SK-N-MC (cell line): Measurements from ENCODE around the gene TNFSF8.
A peak's percentile ranks its signal among the peaks of the same experiment; 100 is the strongest.

Source experiments
- DNase-seq: peaks from one replicate; pipeline ENCODE4 v3.0.0-alpha.2; 2011; ENCODE audit warnings: low read depth, low spot score
- H3K27ac ChIP-seq: fragments of 200-600 bp; sonication (generic); 2 replicates; pipeline ENCODE4 v1.5.1; 2016; ENCODE audit warnings: mixed run types
- H3K36me3 ChIP-seq: fragments of 200-600 bp; sonication (generic); 2 replicates; pipeline ENCODE4 v1.6.1; 2017; ENCODE audit warnings: antibody characterized with exemption, low read length, mixed read lengths; ENCODE audit not compliant: insufficient read depth
- H3K4me3 ChIP-seq: fragments of 200-600 bp; sonication (generic); 2 replicates; pipeline ENCODE4 v1.5.1; 2016
- H3K9ac ChIP-seq: fragments of 200-600 bp; sonication (generic); 2 replicates; pipeline ENCODE4 v1.8.0; 2017; ENCODE audit warnings: mixed run types, mixed read lengths; ENCODE audit not compliant: insufficient read length
- H3K9me3 ChIP-seq: fragments of 200-600 bp; sonication (generic); 2 replicates; pipeline ENCODE4 v1.6.1; 2017; ENCODE audit warnings: low read depth, mild to moderate bottlenecking, antibody characterized with exemption, low read length, moderate library complexity, mixed read lengths
- EZH2 ChIP-seq: fragments of 200-600 bp; sonication (generic); IDR thresholded peaks from one replicate; pipeline ENCODE4 v1.6.1; 2017; ENCODE audit warnings: antibody characterized with exemption
- FOXP2 ChIP-seq: optimal IDR thresholded peaks from 2 replicates; pipeline ENCODE3; 2011; ENCODE audit warnings: mild to moderate bottlenecking, moderate library complexity; ENCODE audit not compliant: insufficient read depth; ENCODE audit errors: extremely low read length, control extremely low read depth
- POLR2AphosphoS5 ChIP-seq: IDR thresholded peaks from 2 replicates; pipeline ENCODE4 v1.6.1; 2012; ENCODE audit warnings: mild to moderate bottlenecking, low read depth, low read length, borderline replicate concordance

Gene TNFSF8, protein sequence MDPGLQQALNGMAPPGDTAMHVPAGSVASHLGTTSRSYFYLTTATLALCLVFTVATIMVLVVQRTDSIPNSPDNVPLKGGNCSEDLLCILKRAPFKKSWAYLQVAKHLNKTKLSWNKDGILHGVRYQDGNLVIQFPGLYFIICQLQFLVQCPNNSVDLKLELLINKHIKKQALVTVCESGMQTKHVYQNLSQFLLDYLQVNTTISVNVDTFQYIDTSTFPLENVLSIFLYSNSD

DNA sequence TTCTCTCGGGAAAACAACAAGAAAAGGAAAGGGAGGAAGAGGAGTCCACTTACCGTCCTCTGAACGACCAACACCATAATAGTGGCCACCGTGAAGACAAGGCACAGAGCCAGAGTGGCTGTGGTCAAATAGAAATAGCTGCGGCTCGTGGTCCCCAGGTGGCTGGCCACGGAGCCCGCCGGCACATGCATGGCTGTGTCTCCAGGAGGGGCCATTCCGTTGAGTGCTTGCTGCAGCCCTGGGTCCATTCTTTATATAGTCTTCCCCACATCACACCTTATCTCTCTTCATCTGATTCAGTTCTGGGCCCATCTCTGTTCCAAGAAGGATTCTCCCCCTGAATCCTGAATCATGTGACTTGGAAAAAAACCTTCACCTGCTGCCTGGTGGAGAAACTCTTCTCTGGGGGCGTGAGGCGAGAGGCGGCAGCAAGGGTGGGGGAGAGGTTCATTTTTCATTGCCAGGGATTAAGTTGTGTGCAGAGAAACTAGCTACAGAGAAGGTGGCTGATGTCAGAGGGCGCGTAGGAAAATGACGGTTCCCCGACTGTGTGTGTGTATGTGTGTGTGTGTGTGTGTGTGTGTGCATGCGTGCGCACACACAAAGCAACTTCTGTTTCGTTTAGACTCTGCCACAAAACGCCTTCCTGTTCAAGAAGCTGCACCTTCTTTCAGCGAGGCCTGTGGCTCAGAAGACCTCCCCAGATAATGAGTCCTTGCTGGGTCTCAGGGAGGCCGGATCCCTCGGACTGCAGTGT is at the start of gene TNFSF8:
Gene TNFSF8, minus strand, starts transcription at position 536 of the 757 bp plus-strand sequence. Its CDS starts 288 bp downstream, at position 248.
- Histone ChIP-seq H3K9me3 (no peaks in the 10 kb centered on the region), H3K36me3 (no peaks in the 10 kb centered on the region), H3K27ac (no peak within 1 kb of the TSS), H3K9ac (no peak within 1 kb of the TSS), H3K4me3 (no peak within 1 kb of the TSS)
- TF ChIP-seq FOXP2 (no peak), EZH2 (no peak), POLR2AphosphoS5 (no peak)
- DNase-seq, result no peak

DNA sequence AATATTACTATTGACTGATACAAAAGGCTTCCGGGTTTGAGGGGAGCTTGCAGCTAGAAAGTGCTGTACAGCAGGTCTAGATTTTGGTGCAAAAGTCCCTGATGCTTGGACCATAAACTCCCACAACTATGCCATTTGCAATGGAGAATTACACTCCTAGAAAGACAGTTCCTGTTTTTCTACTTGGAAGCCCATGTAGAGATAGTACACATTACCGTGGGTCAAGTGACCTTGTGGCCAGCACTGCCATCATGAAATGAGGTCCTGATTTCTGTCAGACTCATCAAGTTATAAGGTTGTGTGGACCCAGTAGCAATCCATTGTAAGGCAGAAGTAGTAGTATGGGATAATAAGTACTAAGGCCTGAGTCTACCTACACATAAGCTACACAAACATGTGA is 42.8 kb upstream of the TNFSF8 start:
- Histone ChIP-seq H3K27ac (no peak overlapping the region), H3K9me3 (no peaks in the 10 kb centered on the region), H3K9ac (no peak overlapping the region), H3K4me3 (no peak overlapping the region), H3K36me3 (no peaks in the 10 kb centered on the region)
- TF ChIP-seq FOXP2, result no peak
- no peak for TF ChIP-seq EZH2
- no peak for TF ChIP-seq POLR2AphosphoS5
- DNase-seq, result no peak

DNA sequence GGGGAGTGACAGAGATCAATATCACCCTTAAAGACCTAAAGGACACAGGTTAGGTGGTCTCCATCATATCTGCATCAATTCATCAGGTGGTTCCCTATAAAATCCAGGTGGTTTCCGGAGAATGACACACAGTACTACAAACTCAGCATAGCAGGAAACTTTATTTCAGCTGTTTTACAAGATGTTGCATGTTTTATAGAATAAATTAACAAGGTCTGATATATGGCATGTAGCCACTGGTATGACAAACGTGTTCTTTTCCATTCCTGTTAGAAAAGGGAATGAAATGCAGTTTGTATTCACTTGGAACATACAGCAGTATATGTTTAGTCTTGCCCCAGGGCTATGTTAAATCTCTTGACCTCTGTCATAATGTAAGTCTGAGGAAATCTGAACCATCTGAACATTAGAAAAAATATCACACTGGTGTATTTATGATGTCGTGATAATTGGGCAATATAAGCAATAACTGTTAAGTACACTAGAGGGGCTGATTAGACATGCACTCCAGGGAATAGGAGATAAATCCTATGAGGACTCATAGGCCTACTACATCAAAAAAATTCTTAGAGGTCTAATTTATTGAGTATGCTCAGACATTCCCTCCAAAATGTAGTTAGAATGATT is 42.2 kb upstream of the TNFSF8 start:
- Histone ChIP-seq H3K4me3 (no peak overlapping the region), H3K27ac (no peak overlapping the region), H3K9me3 (no peaks in the 10 kb centered on the region), H3K36me3 (no peaks in the 10 kb centered on the region), H3K9ac (no peak overlapping the region)
- DNase-seq, result peak; percentile 48
- TF ChIP-seq FOXP2 (no peak), EZH2 (no peak), POLR2AphosphoS5 (no peak; the same call in 1 of the 2 replicates)

DNA sequence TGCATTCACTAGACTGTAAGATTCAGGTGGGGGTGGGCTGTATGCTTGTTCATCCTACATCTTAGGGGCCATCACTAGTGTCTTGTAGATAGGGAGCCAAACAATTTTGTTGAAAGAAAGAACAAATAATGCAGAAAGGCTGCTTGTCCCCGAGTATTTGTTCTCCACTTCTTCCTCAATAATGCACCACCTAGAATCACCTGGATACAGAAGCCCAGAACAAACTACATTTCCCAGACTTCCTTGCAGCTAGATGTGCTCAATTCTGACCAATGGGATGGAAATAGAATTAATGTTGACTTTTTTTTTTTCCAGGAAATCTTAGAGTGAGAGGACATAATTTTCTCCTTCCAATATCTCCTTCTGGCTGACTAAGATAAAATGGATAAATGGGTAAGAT is 38.9 kb upstream of the TNFSF8 start:
- H3K36me3 ChIP-seq, result no peaks in the 10 kb centered on the region
- H3K9me3 ChIP-seq, result no peaks in the 10 kb centered on the region
- DNase-seq, result no peak
- H3K9ac ChIP-seq, result no peak overlapping the region
- no peak for TF ChIP-seq EZH2
- no peak for TF ChIP-seq FOXP2
- TF ChIP-seq POLR2AphosphoS5, result no peak
- no peak overlapping the region for H3K4me3 ChIP-seq
- no peak overlapping the region for H3K27ac ChIP-seq

DNA sequence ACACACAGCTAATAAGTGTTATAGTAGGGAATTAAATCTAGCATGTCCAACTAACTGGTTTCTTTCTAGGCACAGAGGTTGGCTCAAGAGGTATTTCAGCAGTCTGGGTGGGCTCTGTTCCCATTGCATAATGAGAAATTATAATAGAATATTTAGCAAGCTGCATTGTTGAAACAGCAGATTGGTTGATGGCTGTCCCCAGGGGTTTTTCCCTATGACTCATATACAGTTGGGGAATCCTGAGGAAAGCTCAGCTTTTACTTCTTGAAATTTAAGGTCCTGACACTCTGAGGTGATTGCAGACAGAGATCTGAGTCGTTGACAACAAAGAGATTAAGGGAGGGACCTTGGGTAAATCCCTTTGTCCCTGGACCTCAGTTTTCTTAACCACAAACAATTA is 38.3 kb upstream of the TNFSF8 start:
- no peaks in the 10 kb centered on the region for H3K36me3 ChIP-seq
- no peak overlapping the region for H3K27ac ChIP-seq
- H3K9ac ChIP-seq, result no peak overlapping the region
- no peak for TF ChIP-seq EZH2
- no peak for TF ChIP-seq POLR2AphosphoS5
- TF ChIP-seq FOXP2, result no peak
- H3K4me3 ChIP-seq, result no peak overlapping the region
- peak; percentile 51 for DNase-seq
- no peaks in the 10 kb centered on the region for H3K9me3 ChIP-seq

DNA sequence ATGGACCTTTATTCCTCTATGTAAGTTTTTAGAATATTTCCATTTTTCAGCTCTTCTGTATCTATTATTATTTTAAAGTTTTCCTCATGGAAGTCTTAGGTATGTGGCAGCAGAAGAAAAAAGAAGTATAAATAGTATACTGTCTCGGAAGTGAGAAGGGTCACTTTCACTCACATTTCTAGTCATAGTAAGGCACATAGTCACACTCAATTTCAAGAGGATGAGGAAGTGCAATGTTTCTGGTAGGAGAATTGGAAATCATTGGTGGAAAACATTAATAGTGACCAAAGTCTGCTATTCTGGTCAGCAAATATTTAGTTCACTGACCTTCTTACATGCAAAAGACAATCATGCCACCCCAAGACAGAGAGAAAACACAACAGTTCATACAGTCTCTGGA is 35.2 kb upstream of the TNFSF8 start:
- no peaks in the 10 kb centered on the region for H3K36me3 ChIP-seq
- DNase-seq, result no peak
- no peak overlapping the region for H3K4me3 ChIP-seq
- H3K27ac ChIP-seq, result no peak overlapping the region
- H3K9me3 ChIP-seq, result no peaks in the 10 kb centered on the region
- no peak overlapping the region for H3K9ac ChIP-seq
- no peak for TF ChIP-seq FOXP2
- no peak for TF ChIP-seq EZH2
- no peak for TF ChIP-seq POLR2AphosphoS5

DNA sequence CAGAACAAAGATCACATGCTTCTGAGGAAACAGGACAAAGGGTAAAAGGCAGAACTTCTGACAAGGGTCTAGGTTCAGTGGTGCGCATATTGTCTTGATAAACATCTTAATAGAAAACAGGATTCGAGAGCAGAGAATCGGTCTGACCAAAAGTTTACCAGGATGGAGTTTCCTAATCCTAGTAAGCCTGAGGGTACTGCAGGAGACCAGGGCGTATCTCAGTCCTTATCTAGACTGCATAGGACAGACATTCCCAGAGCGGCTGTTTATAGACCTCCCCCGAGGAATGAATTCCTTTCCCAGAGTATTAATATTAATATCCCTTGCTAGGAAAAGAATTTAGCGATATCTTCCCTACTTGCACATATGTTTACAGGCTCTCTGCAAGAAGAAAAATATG is 32.4 kb upstream of the TNFSF8 start:
- no peak for TF ChIP-seq EZH2
- TF ChIP-seq POLR2AphosphoS5, result no peak
- no peak for TF ChIP-seq FOXP2

DNA sequence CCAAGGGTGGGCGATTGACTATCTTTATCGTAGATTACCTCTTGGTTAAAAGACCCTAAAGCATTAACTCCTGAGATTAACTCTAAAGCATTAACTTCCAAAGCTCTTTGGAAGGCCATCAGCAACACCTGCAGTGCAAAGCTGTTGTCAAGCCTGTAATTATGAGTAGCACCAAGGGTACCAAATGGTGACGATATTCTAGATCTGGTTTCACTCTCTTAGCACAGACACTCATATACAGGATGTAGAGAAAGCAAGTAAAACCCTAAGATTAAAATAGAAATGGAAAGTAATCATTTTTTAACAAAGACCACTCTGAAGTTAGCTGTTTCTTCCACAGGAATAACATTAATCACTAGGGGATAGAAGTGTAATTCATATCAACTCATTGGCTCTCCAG is 29.9 kb upstream of the TNFSF8 start:
- Histone ChIP-seq H3K4me3 (no peak overlapping the region), H3K27ac (no peak overlapping the region), H3K9me3 (peaks cover 4% of the 10 kb centered on the region; the same call in 1 of the 2 replicates), H3K36me3 (no peaks in the 10 kb centered on the region), H3K9ac (no peak overlapping the region)
- TF ChIP-seq EZH2 (no peak), POLR2AphosphoS5 (no peak), FOXP2 (no peak)
- no peak for DNase-seq

More for the DNA sequence above, 32.4 kb upstream of the TNFSF8 start:
- H3K4me3 ChIP-seq, result no peak overlapping the region
- no peaks in the 10 kb centered on the region for H3K36me3 ChIP-seq
- no peak for DNase-seq
- H3K9me3 ChIP-seq, result peaks cover 4% of the 10 kb centered on the region; the same call in 1 of the 2 replicates
- H3K27ac ChIP-seq, result no peak overlapping the region
- no peak overlapping the region for H3K9ac ChIP-seq
